ENCODE results near the gene CCDC141. TPM values are rescaled to one million over a fixed set of nuclear protein-coding genes. Genes with fewer than 3 reads are reported as not detected.

The CCDC141 gene
- total RNA-seq, 1 experiment from 2014 or later = 0.30 TPM

GRCh38 chr2:178806543-178806942 is 243.4 kb downstream of the CCDC141 start:
- Histone ChIP-seq H3K4me1 (ENCODE audit: control insufficient read depth in 1 of 2, insufficient read depth in 2 of 2, low read length in 2 of 2) (no peaks in the 10 kb centered on the region), H3K27me3 (ENCODE audit: insufficient read depth, low read length) (no peaks in the 10 kb centered on the region), H3K79me2 (ENCODE audit: insufficient read depth, low read length) (no peaks in the 10 kb centered on the region), H3K4me2 (ENCODE audit: low read length) (no peak overlapping the region), H2AFZ (ENCODE audit: low read depth, low read length, poor library complexity, severe bottlenecking) (no peak overlapping the region), H3K9me3 (ENCODE audit: control insufficient read depth in 1 of 2, insufficient read depth in 1 of 2, low read depth in 1 of 2, low read length in 2 of 2) (no peaks in the 10 kb centered on the region), H3K4me3 (replicated peaks in 1 of 2; ENCODE audit: low read depth in 1 of 2, low read length in 2 of 2) (no peak overlapping the region), H4K20me1 (ENCODE audit: insufficient read depth) (no peaks in the 10 kb centered on the region), H3K9ac (ENCODE audit: low read length) (no peak overlapping the region), H3K9me2 (ENCODE audit: insufficient read depth) (no peaks in the 10 kb centered on the region), H3K27ac (ENCODE audit: low read depth, low read length) (no peak overlapping the region), H3K36me3 (ENCODE audit: control insufficient read depth in 1 of 2, insufficient read depth in 2 of 2, low read length in 2 of 2) (no peaks in the 10 kb centered on the region)
- RAD21 ChIA-PET (ENCODE audit: low non-redundant PET in 1 of 2, low total read pairs in 2 of 2, uncharacterized antibody in 2 of 2, unreplicated experiment in 2 of 2) = no interaction called here
- ATAC-seq (no peak), DNase-seq (ENCODE audit: low read depth, low spot score) (no peak)
- TF ChIP-seq EGR1 (IDR thresholded peaks at IDR 0.05; ENCODE audit: low read depth) (no peak), EZH2 (IDR thresholded peaks at IDR 0.05) (no peak), SP1 (IDR thresholded peaks at IDR 0.05; ENCODE audit: low read depth) (no peak), RAD21 (IDR thresholded peaks at IDR 0.05; ENCODE audit: low read depth) (no peak), ATF3 (IDR thresholded peaks at IDR 0.05) (no peak), EZH2phosphoT487 (IDR thresholded peaks at IDR 0.05; ENCODE audit: borderline replicate concordance) (no peak), MAX (IDR thresholded peaks at IDR 0.05) (no peak), SIN3A (IDR thresholded peaks at IDR 0.05; ENCODE audit: low read depth) (no peak), JUND (IDR thresholded peaks at IDR 0.05) (no peak), TCF7L2 (IDR thresholded peaks at IDR 0.05; ENCODE audit: borderline replicate concordance, extremely low read depth, insufficient read depth, insufficient read length) (no peak), ELF1 (IDR thresholded peaks at IDR 0.05; ENCODE audit: borderline replicate concordance, low read depth) (no peak), POLR2AphosphoS5 (IDR thresholded peaks at IDR 0.05; ENCODE audit: low read depth, low read length) (no peak)
- intact Hi-C loops (cut with micrococcal nuclease) = no loop called here
- BruUV-seq (replicated peaks) = no TSS peak
- POLR2A ChIA-PET = no interaction called here
- CTCF ChIA-PET = no interaction called here

GRCh38 chr2:178805457-178805856 is 244.5 kb downstream of the CCDC141 start:
- H3K9me2 ChIP-seq (ENCODE audit: insufficient read depth) = no peaks in the 10 kb centered on the region
- ATAC-seq = no peak
- H3K79me2 ChIP-seq (ENCODE audit: insufficient read depth, low read length) = no peaks in the 10 kb centered on the region
- ChIA-PET RAD21 (ENCODE audit: low non-redundant PET in 1 of 2, low total read pairs in 2 of 2, uncharacterized antibody in 2 of 2, unreplicated experiment in 2 of 2) (no interaction called here), CTCF (no interaction called here), POLR2A (no interaction called here)
- no peak overlapping the region for H2AFZ ChIP-seq (ENCODE audit: low read depth, low read length, poor library complexity, severe bottlenecking)
- TF ChIP-seq TCF7L2 (IDR thresholded peaks at IDR 0.05; ENCODE audit: borderline replicate concordance, extremely low read depth, insufficient read depth, insufficient read length) = no peak
- no peak overlapping the region for H3K4me2 ChIP-seq (ENCODE audit: low read length)
- no peaks in the 10 kb centered on the region for H3K4me1 ChIP-seq (ENCODE audit: control insufficient read depth in 1 of 2, insufficient read depth in 2 of 2, low read length in 2 of 2)
- H3K27me3 ChIP-seq (ENCODE audit: insufficient read depth, low read length) = no peaks in the 10 kb centered on the region
- no peak for DNase-seq (ENCODE audit: low read depth, low spot score)
- no peak overlapping the region for H3K27ac ChIP-seq (ENCODE audit: low read depth, low read length)
- no peak overlapping the region for H3K9ac ChIP-seq (ENCODE audit: low read length)
- no peaks in the 10 kb centered on the region for H4K20me1 ChIP-seq (ENCODE audit: insufficient read depth)
- H3K4me3 ChIP-seq (replicated peaks in 1 of 2; ENCODE audit: low read depth in 1 of 2, low read length in 2 of 2) = no peak overlapping the region
- BruUV-seq (replicated peaks) = no TSS peak
- no peaks in the 10 kb centered on the region for H3K36me3 ChIP-seq (ENCODE audit: control insufficient read depth in 1 of 2, insufficient read depth in 2 of 2, low read length in 2 of 2)
- no peaks in the 10 kb centered on the region for H3K9me3 ChIP-seq (ENCODE audit: control insufficient read depth in 1 of 2, insufficient read depth in 1 of 2, low read depth in 1 of 2, low read length in 2 of 2)
- intact Hi-C loops (cut with micrococcal nuclease) = no loop called here

Data from HCT116 (cell line).